SKM-1 (cell line): ENCODE measurements around the gene MMP27.

ENCODE experiments used
- DNase-seq: peaks from one replicate; lab custom pipeline; 2025; ENCODE audit not compliant: unreplicated experiment; lab: John Stamatoyannopoulos, UW

Gene MMP27

GRCh38 chr11:102704841-102705240 lies 728 bp downstream of the MMP27 start:
- no peak for DNase-seq

- no peak for DNase-seq
Measured at GRCh38 chr11:102703826-102704493, 1.6 kb downstream of the MMP27 start.

GRCh38 chr11:102695201-102695600 lies 10.4 kb downstream of the MMP27 start:
- DNase-seq, result no peak

GRCh38 chr11:102685754-102686153 lies 19.8 kb downstream of the MMP27 start:
- DNase-seq, result peak; percentile 60

GRCh38 chr11:102685338-102685737 lies 20.2 kb downstream of the MMP27 start:
- DNase-seq, result no peak

GRCh38 chr11:102683277-102683676 lies 22.3 kb downstream of the MMP27 start:
- DNase-seq, result no peak

- peak; percentile 79 for DNase-seq
Measured at GRCh38 chr11:102680945-102681344, 24.6 kb downstream of the MMP27 start.

- DNase-seq, result no peak
Measured at GRCh38 chr11:102678022-102678421, 27.5 kb downstream of the MMP27 start.

- no peak for DNase-seq
Measured at GRCh38 chr11:102676084-102676483, 29.5 kb downstream of the MMP27 start.

GRCh38 chr11:102669664-102670063 lies 35.9 kb downstream of the MMP27 start:
- DNase-seq, result no peak

GRCh38 chr11:102666331-102666957 lies 39.1 kb downstream of the MMP27 start:
- DNase-seq, result peak; percentile 31

GRCh38 chr11:102664001-102664752 lies 41.4 kb downstream of the MMP27 start:
- DNase-seq, result no peak

- no peak for DNase-seq
Measured at GRCh38 chr11:102662607-102663006, 43.0 kb downstream of the MMP27 start.

GRCh38 chr11:102661040-102661439 lies 44.5 kb downstream of the MMP27 start:
- no peak for DNase-seq

- no peak for DNase-seq
Measured at GRCh38 chr11:102656528-102656927, 49.0 kb downstream of the MMP27 start.

GRCh38 chr11:102655547-102655946 lies 50.0 kb downstream of the MMP27 start:
- DNase-seq, result no peak

GRCh38 chr11:102654761-102655160 lies 50.8 kb downstream of the MMP27 start:
- DNase-seq, result no peak

- DNase-seq, result no peak
Measured at GRCh38 chr11:102653744-102654291, 51.8 kb downstream of the MMP27 start.

GRCh38 chr11:102647430-102647829 lies 58.1 kb downstream of the MMP27 start:
- no peak for DNase-seq

GRCh38 chr11:102643941-102644340 lies 61.6 kb downstream of the MMP27 start:
- no peak for DNase-seq
